Ovary (tissue), 9 donors: ENCODE results near the gene CCR5. TPM values are rescaled to one million over a fixed set of nuclear protein-coding genes. Genes with fewer than 3 reads are reported as not detected.

Experiments used
- DNase-seq, 5 donors: peaks; one replicate each; pipeline ENCODE4 v3.0.0-alpha.2; 2019 to 2020
- H3K27ac ChIP-seq, 2 donors: fragments of 200-600 bp; one replicate each; pipeline versions ENCODE4 v1.5.1 to v1.8.0; 2019 to 2022
- H3K27me3 ChIP-seq: fragments of 200-600 bp; one replicate; pipeline ENCODE4 v1.8.0; 2022
- H3K36me3 ChIP-seq: fragments of 200-600 bp; sonication (generic); one replicate; pipeline ENCODE4 v1.5.1; 2019
- H3K4me1 ChIP-seq: one replicate; pipeline ENCODE4 v1.8.1; 2013; ENCODE audit warnings: mild to moderate bottlenecking, moderate library complexity; ENCODE audit not compliant: insufficient read depth
- H3K4me3 ChIP-seq: fragments of 200-600 bp; sonication (generic); one replicate; pipeline ENCODE4 v1.5.1; 2017
- H3K9me3 ChIP-seq, 2 donors: fragments of 200-600 bp in 1 of 2; sonication (generic) in 1 of 2; one replicate each; pipeline versions ENCODE4 v1.5.1 to v1.8.1; 2013 to 2019; ENCODE audit warnings: mild to moderate bottlenecking in 1 of 2, moderate library complexity in 1 of 2
- EP300 ChIP-seq: sonication (generic); formaldehyde crosslinking; IDR thresholded peaks from one replicate; pipeline ENCODE4 v1.6.1; 2017; ENCODE audit warnings: antibody characterized with exemption
- POLR2A ChIP-seq: fragments of 450-650 bp; IDR thresholded peaks from one replicate; pipeline ENCODE4 v1.6.1; 2017; ENCODE audit warnings: antibody characterized with exemption, mild to moderate bottlenecking, moderate library complexity
- WGBS, 3 donors: extraction: QIAGEN DNeasy Blood & Tissue Kit in 1 of 3; methylation state at CpG; one replicate each; pipeline versions ENCODE4 v1.1.5 to v1.1.7; 2013 to 2017; 5-methylcytosine and 5-hydroxymethylcytosine counted together
- intact Hi-C, 4 donors: fragments of 100-400 bp; cut with DNase I; formaldehyde crosslinking; loops; one replicate each; pipeline versions ENCODE4 v1.11.0 to v1.15.1; 2022 to 2023
- polyA plus RNA-seq, 2 donors: library from polyadenylated mRNA; stranded (reverse); fragments of 200-250 nt in 1 of 2; fragments of 350-450 nt in 1 of 2; fragmentation: Illumina TruSeq in 1 of 2; extraction: RNeasy Lipid Tissue Mini Kit (QIAGEN cat#74804) in 1 of 2; gene quantifications; one replicate each; pipeline ENCODE4 v1.2.3, GENCODE V29; 2013 to 2014
- total RNA-seq, 7 donors: library from RNA; depleted of rRNA in 2 of 7; stranded (reverse); fragments of >200 nt in 2 of 7; fragmentation: NEBNext Ultra II Directional in 3 of 7; extraction: Animal tissue kit (Norgen Biotek cat#: 25700) in 3 of 7; gene quantifications; one replicate each; pipeline versions ENCODE4 v1.1.0 to v1.2.4, GENCODE V29; 2016 to 2023
- TF ChIP-seq, protein P1 (sequence below), 3 donors: fragments of 450-650 bp in 2 of 3; fragments of 200-600 bp in 1 of 3; IDR thresholded peaks; one replicate each; pipeline versions ENCODE4 v1.5.1 to v1.8.0; 2016 to 2022; ENCODE audit warnings: antibody characterized with exemption in 3 of 3, mild to moderate bottlenecking in 1 of 3
- donor health status: DM: no; HTN: no; CAD: no; lungs with moderate emphysema.
- donor health status: DM: no; HTN: no; CAD: no.
- donor health status: Bipolar disorder and iron deficiency.
- donor health status: DM: yes; HTN: yes; CAD: no.
- donor health status: DM: no; HTN: no; CAD: no.
- donor health status: DM: yes; HTN: yes; CAD: no.

The CCR5 gene
- total and polyA plus RNA-seq, 9 donors, result 0.23 to 7.4 (median 0.92) TPM

DNA sequence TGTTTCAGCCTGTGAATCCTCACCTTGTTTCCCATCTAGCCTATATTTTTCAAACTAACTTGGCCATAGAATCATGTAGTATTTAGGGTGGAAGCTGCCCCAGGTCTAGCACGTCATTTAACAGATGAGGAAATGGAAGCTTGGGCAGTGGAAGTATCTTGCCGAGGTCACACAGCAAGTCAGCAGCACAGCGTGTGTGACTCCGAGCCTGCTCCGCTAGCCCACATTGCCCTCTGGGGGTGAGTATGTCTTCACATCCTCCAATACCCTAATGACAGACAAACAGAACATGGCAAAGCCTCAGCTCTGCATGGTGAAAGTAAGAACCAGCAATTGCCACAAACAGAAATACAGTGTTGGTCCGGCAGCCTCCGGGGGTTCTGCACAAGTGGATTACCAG is 2.2 kb upstream of the CCR5 start:
- Histone ChIP-seq H3K36me3 (no peaks in the 10 kb centered on the region), H3K27ac (no peak overlapping the region), H3K4me3 (no peak overlapping the region), H3K9me3 (no peaks in the 10 kb centered on the region), H3K4me1 (no peaks in the 10 kb centered on the region), H3K27me3 (no peaks in the 10 kb centered on the region)
- no peak for DNase-seq
- TF ChIP-seq EP300 (no peak), POLR2A (no peak)
- TF ChIP-seq, protein P1, sequence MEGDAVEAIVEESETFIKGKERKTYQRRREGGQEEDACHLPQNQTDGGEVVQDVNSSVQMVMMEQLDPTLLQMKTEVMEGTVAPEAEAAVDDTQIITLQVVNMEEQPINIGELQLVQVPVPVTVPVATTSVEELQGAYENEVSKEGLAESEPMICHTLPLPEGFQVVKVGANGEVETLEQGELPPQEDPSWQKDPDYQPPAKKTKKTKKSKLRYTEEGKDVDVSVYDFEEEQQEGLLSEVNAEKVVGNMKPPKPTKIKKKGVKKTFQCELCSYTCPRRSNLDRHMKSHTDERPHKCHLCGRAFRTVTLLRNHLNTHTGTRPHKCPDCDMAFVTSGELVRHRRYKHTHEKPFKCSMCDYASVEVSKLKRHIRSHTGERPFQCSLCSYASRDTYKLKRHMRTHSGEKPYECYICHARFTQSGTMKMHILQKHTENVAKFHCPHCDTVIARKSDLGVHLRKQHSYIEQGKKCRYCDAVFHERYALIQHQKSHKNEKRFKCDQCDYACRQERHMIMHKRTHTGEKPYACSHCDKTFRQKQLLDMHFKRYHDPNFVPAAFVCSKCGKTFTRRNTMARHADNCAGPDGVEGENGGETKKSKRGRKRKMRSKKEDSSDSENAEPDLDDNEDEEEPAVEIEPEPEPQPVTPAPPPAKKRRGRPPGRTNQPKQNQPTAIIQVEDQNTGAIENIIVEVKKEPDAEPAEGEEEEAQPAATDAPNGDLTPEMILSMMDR (IDR thresholded peaks at IDR 0.05), result no peak
- WGBS, 3 donors, result 58 to 69% (median 61%) methylated on average over 7 of the region's 7 CpGs
- intact Hi-C loops, result no loop called here

DNA sequence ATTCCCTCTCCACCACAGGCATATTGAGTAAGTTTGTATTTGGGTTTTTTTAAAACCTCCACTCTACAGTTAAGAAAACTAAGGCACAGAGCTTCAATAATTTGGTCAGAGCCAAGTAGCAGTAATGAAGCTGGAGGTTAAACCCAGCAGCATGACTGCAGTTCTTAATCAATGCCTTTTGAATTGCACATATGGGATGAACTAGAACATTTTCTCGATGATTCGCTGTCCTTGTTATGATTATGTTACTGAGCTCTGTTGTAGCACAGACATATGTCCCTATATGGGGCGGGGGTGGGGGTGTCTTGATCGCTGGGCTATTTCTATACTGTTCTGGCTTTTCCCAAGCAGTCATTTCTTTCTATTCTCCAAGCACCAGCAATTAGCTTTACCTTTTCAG is 1.6 kb upstream of the CCR5 start:
- TF ChIP-seq, protein P1 (IDR thresholded peaks at IDR 0.05), result no peak
- TF ChIP-seq EP300 (no peak), POLR2A (no peak)
- no peak overlapping the region for H3K4me3 ChIP-seq
- H3K9me3 ChIP-seq, result no peaks in the 10 kb centered on the region
- 89 to 92% (median 90%) methylated on average over 4 of the region's 4 CpGs for WGBS, 3 donors
- H3K36me3 ChIP-seq, result no peaks in the 10 kb centered on the region
- DNase-seq, result no peak
- no peaks in the 10 kb centered on the region for H3K4me1 ChIP-seq
- intact Hi-C loops, result no loop called here
- H3K27ac ChIP-seq, result no peak overlapping the region
- H3K27me3 ChIP-seq, result no peaks in the 10 kb centered on the region

DNA sequence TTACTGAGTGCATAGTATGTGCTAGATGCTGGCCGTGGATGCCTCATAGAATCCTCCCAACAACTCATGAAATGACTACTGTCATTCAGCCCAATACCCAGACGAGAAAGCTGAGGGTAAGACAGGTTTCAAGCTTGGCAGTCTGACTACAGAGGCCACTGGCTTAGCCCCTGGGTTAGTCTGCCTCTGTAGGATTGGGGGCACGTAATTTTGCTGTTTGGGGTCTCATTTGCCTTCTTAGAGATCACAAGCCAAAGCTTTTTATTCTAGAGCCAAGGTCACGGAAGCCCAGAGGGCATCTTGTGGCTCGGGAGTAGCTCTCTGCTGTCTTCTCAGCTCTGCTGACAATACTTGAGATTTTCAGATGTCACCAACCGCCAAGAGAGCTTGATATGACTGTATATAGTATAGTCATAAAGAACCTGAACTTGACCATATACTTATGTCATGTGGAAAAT is 1.0 kb upstream of the CCR5 start:
- Histone ChIP-seq H3K27ac (no peak overlapping the region), H3K9me3 (no peaks in the 10 kb centered on the region), H3K4me3 (no peak overlapping the region), H3K27me3 (no peaks in the 10 kb centered on the region), H3K4me1 (no peaks in the 10 kb centered on the region), H3K36me3 (no peaks in the 10 kb centered on the region)
- 61 to 68% (median 65%) methylated on average over 6 of the region's 6 CpGs for WGBS, 3 donors
- intact Hi-C loops, result no loop called here
- DNase-seq, result no peak
- no peak for TF ChIP-seq POLR2A
- TF ChIP-seq, protein P1 (IDR thresholded peaks at IDR 0.05), result no peak
- no peak for TF ChIP-seq EP300

DNA sequence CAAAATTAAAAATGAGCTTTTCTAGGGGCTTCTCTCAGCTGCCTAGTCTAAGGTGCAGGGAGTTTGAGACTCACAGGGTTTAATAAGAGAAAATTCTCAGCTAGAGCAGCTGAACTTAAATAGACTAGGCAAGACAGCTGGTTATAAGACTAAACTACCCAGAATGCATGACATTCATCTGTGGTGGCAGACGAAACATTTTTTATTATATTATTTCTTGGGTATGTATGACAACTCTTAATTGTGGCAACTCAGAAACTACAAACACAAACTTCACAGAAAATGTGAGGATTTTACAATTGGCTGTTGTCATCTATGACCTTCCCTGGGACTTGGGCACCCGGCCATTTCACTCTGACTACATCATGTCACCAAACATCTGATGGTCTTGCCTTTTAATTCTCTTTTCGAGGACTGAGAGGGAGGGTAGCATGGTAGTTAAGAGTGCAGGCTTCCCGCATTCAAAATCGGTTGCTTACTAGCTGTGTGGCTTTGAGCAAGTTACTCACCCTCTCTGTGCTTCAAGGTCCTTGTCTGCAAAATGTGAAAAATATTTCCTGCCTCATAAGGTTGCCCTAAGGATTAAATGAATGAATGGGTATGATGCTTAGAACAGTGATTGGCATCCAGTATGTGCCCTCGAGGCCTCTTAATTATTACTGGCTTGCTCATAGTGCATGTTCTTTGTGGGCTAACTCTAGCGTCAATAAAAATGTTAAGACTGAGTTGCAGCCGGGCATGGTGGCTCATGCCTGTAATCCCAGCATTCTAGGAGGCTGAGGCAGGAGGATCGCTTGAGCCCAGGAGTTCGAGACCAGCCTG is 984 bp downstream of the CCR5 start:
- no peaks in the 10 kb centered on the region for H3K4me1 ChIP-seq
- H3K27ac ChIP-seq, result no peak overlapping the region
- no peak overlapping the region for H3K4me3 ChIP-seq
- intact Hi-C loops, result no loop called here
- no peak for TF ChIP-seq POLR2A
- TF ChIP-seq, protein P1 (IDR thresholded peaks at IDR 0.05), result no peak
- no peak for TF ChIP-seq EP300
- H3K36me3 ChIP-seq, result no peaks in the 10 kb centered on the region
- H3K9me3 ChIP-seq, result no peaks in the 10 kb centered on the region
- WGBS, 3 donors, result 63 to 84% (median 80%) methylated on average over 10 of the region's 10 CpGs
- no peak for DNase-seq
- H3K27me3 ChIP-seq, result no peaks in the 10 kb centered on the region
